Adrenal gland (tissue), 12 donors: Measurements from ENCODE around the gene ARL5B. TPM values are rescaled to one million over a fixed set of nuclear protein-coding genes. Genes with fewer than 3 reads are reported as not detected.

ENCODE experiments used
- DNase-seq, 7 donors: peaks; one replicate each; pipeline ENCODE4 v3.0.0-alpha.2; 2019 to 2020
- H3K27ac ChIP-seq, 5 donors: fragments of 200-600 bp; sonication (generic) in 4 of 5; 1 replicate in 3 of 5; 2 replicates in 2 of 5; pipeline versions ENCODE4 v1.5.1 to v1.8.0; 2016 to 2020; ENCODE audit warnings: mild to moderate bottlenecking in 1 of 5
- H3K27me3 ChIP-seq: fragments of 200-600 bp; 2 replicates; pipeline ENCODE4 v1.8.0; 2021
- H3K36me3 ChIP-seq, 2 donors: fragments of 200-600 bp; replicated peaks in 1 of 2; 1 replicate in 1 of 2; 2 replicates in 1 of 2; pipeline versions ENCODE4 v1.5.1 to v1.8.0; 2018 to 2022
- H3K4me1 ChIP-seq, 2 donors: fragments of 200-600 bp; replicated peaks in 1 of 2; 1 replicate in 1 of 2; 2 replicates in 1 of 2; pipeline versions ENCODE4 v1.5.1 to v1.8.0; 2018 to 2021
- H3K4me3 ChIP-seq, 4 donors: fragments of 200-600 bp; sonication (generic) in 3 of 4; one replicate each; pipeline ENCODE4 v1.5.1; 2016 to 2018
- H3K9me3 ChIP-seq, 3 donors: fragments of 200-600 bp; sonication (generic) in 1 of 3; replicated peaks in 1 of 3; 1 replicate in 2 of 3; 2 replicates in 1 of 3; pipeline versions ENCODE4 v1.5.1 to v1.8.0; 2016 to 2021
- POLR2A ChIP-seq, 2 donors: fragments of 450-650 bp; IDR thresholded peaks; one replicate each; pipeline ENCODE4 v1.6.1; 2017; ENCODE audit warnings: antibody characterized with exemption in 2 of 2, mild to moderate bottlenecking in 2 of 2, moderate library complexity in 1 of 2
- WGBS, 4 donors: extraction: QIAGEN DNeasy Blood & Tissue Kit in 2 of 4; methylation state at CpG; one replicate each; pipeline versions ENCODE4 v1.1.5 to v1.1.7; 2013 to 2017; 5-methylcytosine and 5-hydroxymethylcytosine counted together
- intact Hi-C, 2 donors: fragments of 100-400 bp; cut with DNase I; formaldehyde crosslinking; loops; one replicate each; pipeline versions ENCODE4 v1.14.1 to v1.15.0; 2022 to 2023
- polyA plus RNA-seq, 3 donors: library from polyadenylated mRNA; stranded (reverse); fragments of 200-250 nt in 2 of 3; fragments of 350-450 nt in 1 of 3; fragmentation: Illumina TruSeq in 1 of 3; extraction: RNeasy Lipid Tissue Mini Kit (QIAGEN cat#74804) in 1 of 3; gene quantifications; one replicate each; pipeline ENCODE4 v1.2.3, GENCODE V29; 2013 to 2014
- total RNA-seq, 9 donors: library from RNA; depleted of rRNA in 4 of 9; stranded (reverse); fragments of >200 nt in 4 of 9; fragments of 120-200 nt in 1 of 9; fragmentation: NEBNext Ultra II Directional in 1 of 9; extraction: Animal tissue kit (Norgen Biotek cat#: 25700) in 1 of 9; gene quantifications; one replicate each; pipeline versions ENCODE4 v1.1.0 to v1.2.4, GENCODE V29; 2013 to 2023
- TF ChIP-seq, protein P1 (sequence below), 6 experiments: fragments of 450-650 bp in 4 of 6; fragments of 200-600 bp in 2 of 6; sonication (generic) in 1 of 6; IDR thresholded peaks; 1 replicate in 5 of 6; 2 replicates in 1 of 6; pipeline versions ENCODE4 v1.5.1 to v1.8.0; 2016 to 2021; ENCODE audit warnings: antibody characterized with exemption in 6 of 6, mild to moderate bottlenecking in 2 of 6, moderate library complexity in 1 of 6
- donor health status: healthy with polysubstance abuse.
- donor health status: Bipolar disorder and iron deficiency.
- donor health status: DM: yes; HTN: yes; CAD: no.
- donor health status: DM: no; HTN: no; CAD: no.
- donor health status: DM: no; HTN: no; CAD: no.
- donor health status: DM: yes; HTN: yes; CAD: no.

Gene ARL5B
- total and polyA plus RNA-seq, 12 donors: 1.6 to 24.2 (median 10.0) TPM

DNA sequence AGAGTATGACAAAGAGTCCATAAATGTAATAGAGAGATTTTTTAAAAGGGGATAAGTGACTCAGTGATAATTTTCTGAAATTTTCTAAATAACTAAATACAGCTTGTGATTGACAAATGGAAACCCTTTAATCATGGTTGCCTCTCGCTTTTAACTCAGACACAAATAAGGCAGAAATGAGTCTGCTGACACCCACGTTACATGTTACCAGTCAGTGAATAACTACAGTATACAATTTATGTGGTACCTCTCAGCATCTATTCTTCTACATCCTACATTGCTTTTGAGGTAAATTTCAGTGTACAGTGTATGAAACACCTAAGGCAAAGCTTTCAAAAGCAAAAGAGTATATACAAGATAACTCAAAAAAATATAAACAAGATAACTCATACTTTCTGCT, 12.1 kb upstream of the ARL5B start:
- peaks cover 17 to 18% of the 10 kb centered on the region in 2 donors for H3K4me1 ChIP-seq
- peaks cover 0 to 4% of the 10 kb centered on the region in 2 donors for H3K36me3 ChIP-seq
- 86 to 93% (median 91%) methylated on average over 2 of the region's 2 CpGs for WGBS, 4 donors

DNA sequence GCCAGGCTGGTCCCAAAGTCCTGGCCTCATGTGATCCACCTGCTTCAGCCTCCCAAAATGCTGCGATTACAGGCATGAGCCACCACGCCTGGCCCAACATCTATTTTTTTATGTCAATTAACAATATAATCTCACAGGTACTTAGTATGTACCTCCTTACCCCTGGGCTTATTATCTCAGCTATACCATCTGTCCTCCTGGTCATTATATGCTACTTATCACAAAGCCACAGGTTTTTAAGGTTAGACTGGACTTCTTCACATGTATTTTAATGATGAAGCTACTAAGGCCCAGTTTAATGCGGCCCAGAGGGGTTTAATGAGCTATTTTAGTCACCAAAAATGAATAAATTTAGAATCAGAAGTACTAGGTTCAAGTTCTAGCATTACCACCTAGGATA, 11.3 kb upstream of the ARL5B start:
- Histone ChIP-seq H3K36me3 (peaks cover 0 to 4% of the 10 kb centered on the region in 2 donors), H3K27ac (no peak overlapping the region), H3K4me3 (no peak overlapping the region), H3K4me1 (peaks cover 17 to 18% of the 10 kb centered on the region in 2 donors), H3K9me3 (no peaks in the 10 kb centered on the region), H3K27me3 (no peaks in the 10 kb centered on the region)
- intact Hi-C loops: no loop called here
- DNase-seq: no peak
- 90 to 100% (median 94%) methylated on average over 3 of the region's 3 CpGs for WGBS, 4 donors
- TF ChIP-seq, protein P1, sequence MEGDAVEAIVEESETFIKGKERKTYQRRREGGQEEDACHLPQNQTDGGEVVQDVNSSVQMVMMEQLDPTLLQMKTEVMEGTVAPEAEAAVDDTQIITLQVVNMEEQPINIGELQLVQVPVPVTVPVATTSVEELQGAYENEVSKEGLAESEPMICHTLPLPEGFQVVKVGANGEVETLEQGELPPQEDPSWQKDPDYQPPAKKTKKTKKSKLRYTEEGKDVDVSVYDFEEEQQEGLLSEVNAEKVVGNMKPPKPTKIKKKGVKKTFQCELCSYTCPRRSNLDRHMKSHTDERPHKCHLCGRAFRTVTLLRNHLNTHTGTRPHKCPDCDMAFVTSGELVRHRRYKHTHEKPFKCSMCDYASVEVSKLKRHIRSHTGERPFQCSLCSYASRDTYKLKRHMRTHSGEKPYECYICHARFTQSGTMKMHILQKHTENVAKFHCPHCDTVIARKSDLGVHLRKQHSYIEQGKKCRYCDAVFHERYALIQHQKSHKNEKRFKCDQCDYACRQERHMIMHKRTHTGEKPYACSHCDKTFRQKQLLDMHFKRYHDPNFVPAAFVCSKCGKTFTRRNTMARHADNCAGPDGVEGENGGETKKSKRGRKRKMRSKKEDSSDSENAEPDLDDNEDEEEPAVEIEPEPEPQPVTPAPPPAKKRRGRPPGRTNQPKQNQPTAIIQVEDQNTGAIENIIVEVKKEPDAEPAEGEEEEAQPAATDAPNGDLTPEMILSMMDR (IDR thresholded peaks at IDR 0.05): no peak
- TF ChIP-seq POLR2A (IDR thresholded peaks at IDR 0.05): no peak

More for the DNA sequence above, 12.1 kb upstream of the ARL5B start:
- H3K4me3 ChIP-seq: no peak overlapping the region
- TF ChIP-seq POLR2A (IDR thresholded peaks at IDR 0.05): no peak
- TF ChIP-seq, protein P1 (IDR thresholded peaks at IDR 0.05): no peak
- H3K9me3 ChIP-seq: no peaks in the 10 kb centered on the region
- intact Hi-C loops: no loop called here
- no peak for DNase-seq
- no peaks in the 10 kb centered on the region for H3K27me3 ChIP-seq
- H3K27ac ChIP-seq: no peak overlapping the region

DNA sequence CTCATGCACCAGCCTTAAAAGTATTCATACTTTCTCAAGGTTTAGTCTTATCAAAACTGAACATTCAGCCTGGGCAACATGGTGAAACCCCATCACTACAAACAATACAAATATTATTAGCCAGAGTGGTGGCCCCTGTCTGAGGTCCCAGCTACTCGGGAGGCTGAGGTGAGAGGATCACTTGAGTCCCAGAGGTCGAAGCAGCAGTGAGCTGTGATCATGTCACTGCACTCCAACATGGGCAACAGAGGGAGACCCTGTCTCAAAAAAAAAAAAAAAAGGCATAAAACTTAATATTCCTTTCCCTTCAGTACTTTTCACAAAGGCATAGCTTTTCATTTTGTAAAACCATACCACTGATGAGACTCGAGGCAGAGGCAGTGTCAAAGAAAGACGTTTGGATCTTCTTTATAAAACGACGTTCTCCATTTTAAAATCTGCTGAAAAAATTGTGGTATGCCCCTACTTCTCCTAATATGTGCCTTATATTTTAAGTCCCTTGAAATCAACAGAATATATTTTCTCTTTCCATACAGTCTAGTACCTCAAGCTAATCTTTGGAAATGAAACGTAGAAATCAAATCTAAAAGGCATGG, 9.8 kb upstream of the ARL5B start:
- intact Hi-C loops: no loop called here
- Histone ChIP-seq H3K36me3 (peaks cover 0 to 4% of the 10 kb centered on the region in 2 donors), H3K4me3 (peak overlapping the region in 1 of 4 donors; percentile 88), H3K27me3 (no peaks in the 10 kb centered on the region), H3K9me3 (no peaks in the 10 kb centered on the region), H3K4me1 (peaks cover 17 to 18% of the 10 kb centered on the region in 2 donors), H3K27ac (no peak overlapping the region)
- TF ChIP-seq, protein P1 (IDR thresholded peaks at IDR 0.05): no peak
- TF ChIP-seq POLR2A (IDR thresholded peaks at IDR 0.05): no peak
- WGBS, 4 donors: 76 to 84% (median 78%) methylated on average over 7 of the region's 7 CpGs
- DNase-seq: no peak

DNA sequence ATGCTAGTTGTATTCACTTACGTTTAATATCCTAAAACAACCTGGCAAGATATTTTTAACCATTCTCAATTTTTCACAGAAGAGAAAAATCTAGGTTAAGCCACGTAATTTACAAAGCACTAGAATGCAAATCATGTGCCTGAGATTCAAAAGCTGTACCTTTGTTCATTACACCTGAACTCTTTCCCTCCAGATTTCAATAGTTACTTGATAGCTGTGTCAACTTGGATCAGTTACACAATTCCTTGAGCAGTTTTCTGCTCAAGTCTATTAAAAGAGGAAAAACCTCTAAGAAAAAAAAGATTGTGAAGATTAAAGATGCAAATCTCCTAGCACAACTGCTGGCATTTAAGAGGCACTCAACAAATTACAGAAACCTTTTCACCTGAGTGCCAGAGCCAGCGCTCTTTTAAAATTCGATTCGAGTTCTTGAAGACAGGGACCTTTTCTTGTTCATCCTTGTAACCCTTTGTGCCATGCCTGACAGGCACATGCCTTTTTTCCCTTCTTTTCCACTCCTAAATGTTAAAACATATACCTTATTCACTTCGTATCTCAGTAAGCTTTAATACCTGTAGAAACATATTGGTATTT, 8.7 kb upstream of the ARL5B start:
- intact Hi-C loops: no loop called here

More for the DNA sequence above, 8.7 kb upstream of the ARL5B start:
- no peaks in the 10 kb centered on the region for H3K27me3 ChIP-seq
- no peaks in the 10 kb centered on the region for H3K9me3 ChIP-seq
- peak overlapping the region; percentile 34 to 88 (median 66) for H3K4me3 ChIP-seq
- H3K4me1 ChIP-seq: peaks cover 17 to 18% of the 10 kb centered on the region in 2 donors
- no peak for DNase-seq
- peak overlapping the region in 1 of 5 donors; percentile 93 for H3K27ac ChIP-seq
- H3K36me3 ChIP-seq: peaks cover 0 to 4% of the 10 kb centered on the region in 2 donors
- TF ChIP-seq POLR2A (IDR thresholded peaks at IDR 0.05): no peak
- TF ChIP-seq, protein P1 (IDR thresholded peaks at IDR 0.05): no peak
- WGBS, 4 donors: 7 to 9% (median 8%) methylated on average over 6 of the region's 6 CpGs
